GM19467 (cell line): Measurements from ENCODE around the gene CTIF.

Source experiments
- ATAC-seq: cut with Tn5 transposase; IDR thresholded peaks from one replicate; pipeline ENCODE4 v1.9.1; 2021; ENCODE audit warnings: mild to moderate bottlenecking, moderate library complexity; ENCODE audit not compliant: unreplicated experiment

The CTIF gene

GRCh38 chr18:48531908-48532307 lies 6.9 kb upstream of the CTIF start:
- no peak for ATAC-seq

- no peak for ATAC-seq
Measured at GRCh38 chr18:48533340-48534070, 5.3 kb upstream of the CTIF start.

- no peak for ATAC-seq
Measured at GRCh38 chr18:48534364-48534763, 4.5 kb upstream of the CTIF start.

DNA sequence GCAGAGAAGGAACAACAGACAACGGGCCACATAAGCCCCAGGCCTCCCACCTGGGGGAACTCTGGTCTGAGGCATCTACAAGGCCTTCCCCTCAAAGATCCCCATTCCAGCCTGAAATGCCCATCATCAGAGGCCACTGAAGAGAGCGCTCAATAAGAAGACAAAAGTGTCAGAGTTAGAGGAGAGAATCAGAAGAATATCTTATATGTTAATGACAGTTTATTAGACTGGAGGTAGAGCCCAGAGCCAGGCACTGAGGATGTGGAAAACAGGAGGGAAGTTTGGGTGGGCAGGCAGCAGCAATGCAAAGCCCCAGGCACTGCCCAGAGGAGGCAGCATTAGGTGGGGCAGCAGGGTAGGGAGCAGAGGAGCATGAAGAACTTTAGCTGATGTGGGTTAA lies 2.9 kb upstream of the CTIF start:
- no peak for ATAC-seq

GRCh38 chr18:48536516-48536915 lies 2.3 kb upstream of the CTIF start:
- ATAC-seq = no peak

DNA sequence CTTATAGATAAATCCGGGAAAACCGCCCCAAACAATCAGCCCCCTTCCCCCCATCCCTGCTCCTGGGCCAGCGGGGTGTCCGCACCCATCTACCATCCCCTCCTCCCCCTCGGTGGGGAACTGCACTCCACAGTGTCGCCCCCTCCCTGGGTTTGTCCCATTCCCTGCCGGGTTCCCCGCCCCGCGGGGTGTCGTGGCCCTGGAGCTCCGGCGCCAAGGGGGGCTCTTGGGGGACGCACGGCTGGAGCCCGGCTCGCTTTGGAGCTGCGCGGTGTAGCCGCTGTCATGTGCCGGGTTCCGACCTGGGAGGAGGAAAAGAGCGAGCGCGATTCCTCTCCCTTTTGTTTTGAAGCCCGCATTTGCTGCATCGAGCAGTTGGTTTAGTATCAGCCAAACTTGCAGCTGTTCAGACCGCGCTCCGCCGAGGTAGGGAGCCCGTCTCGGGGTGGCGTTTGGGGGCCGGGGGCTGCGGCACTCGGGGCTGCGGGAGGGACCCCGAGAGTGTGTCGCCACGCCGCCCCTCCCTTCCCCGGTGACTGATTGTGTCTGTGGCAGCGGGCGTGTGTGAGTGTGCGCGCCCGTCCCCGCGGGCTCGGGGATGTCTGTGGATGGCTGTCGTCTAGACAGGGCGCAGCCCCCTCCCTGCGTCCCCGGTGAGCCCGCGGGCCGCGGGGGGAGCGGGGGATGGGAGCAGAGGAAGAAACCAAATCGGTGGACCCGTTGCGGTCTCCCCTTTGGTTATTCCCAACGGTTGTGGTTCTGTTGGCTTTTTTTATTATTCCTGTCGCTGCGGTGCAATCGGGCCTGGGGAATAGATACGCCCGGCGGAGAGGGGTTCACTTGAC lies 797 bp downstream of the CTIF start:
- no peak for ATAC-seq

- ATAC-seq = peak; percentile 24
Measured at GRCh38 chr18:48540251-48541025, 1.6 kb downstream of the CTIF start.

GRCh38 chr18:48541026-48541746 lies 2.4 kb downstream of the CTIF start:
- ATAC-seq = peak; percentile 54

- ATAC-seq = no peak
Measured at GRCh38 chr18:48541747-48542400, 3.0 kb downstream of the CTIF start.

DNA sequence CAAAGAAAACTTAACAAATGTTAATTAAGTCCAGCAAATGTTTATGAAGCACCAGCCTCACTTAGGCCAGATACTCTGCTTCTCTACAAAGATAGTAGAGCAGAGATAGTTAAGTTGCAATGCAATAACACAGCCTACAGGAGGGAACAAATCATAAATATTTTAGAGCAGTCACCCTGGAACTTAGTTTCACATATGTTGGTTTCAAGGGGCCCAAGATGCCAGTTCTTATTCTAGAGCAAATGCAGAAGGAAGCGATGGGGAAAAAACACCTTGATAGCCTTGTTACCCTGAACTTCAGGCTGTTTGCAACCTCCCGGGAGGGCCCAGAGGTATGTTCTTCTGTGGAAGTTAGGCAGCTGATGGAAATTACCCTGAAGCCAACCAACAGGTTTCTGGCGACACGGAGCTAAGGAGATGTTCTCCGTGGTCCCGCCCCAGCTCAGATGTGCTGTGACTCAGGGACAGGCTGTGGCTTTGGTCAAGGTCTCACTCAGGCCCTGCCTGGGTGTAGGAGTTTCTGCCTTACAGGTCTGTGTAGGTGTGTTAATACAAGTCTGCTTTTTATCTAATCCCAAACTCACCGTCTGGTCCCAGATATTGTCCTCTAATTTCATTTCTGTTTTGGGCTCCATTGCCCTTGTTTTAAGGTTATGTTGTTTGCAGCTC lies 3.8 kb downstream of the CTIF start:
- ATAC-seq = no peak

GRCh38 chr18:48543228-48543627 lies 4.4 kb downstream of the CTIF start:
- ATAC-seq = no peak

DNA sequence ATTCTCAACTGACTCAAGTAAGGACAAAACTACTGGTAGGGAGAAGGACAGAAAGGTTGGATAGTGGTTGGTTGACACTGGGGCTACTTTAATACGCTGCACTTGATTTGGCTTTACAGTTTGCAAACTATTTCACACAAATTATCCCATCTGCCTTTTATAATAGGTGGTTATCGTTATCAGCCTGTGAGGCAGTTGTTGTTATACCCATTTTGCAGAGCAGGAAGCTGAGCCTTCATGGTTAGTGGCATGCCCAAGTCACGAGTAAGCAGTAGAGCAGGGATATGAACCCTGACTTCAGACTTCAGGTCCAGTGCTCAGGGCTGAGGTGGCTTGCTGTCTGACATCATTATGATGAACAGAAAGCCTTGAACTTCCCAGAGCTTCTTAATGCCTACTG lies 5.3 kb downstream of the CTIF start:
- no peak for ATAC-seq

GRCh38 chr18:48544661-48545415 lies 6.0 kb downstream of the CTIF start:
- ATAC-seq = no peak

DNA sequence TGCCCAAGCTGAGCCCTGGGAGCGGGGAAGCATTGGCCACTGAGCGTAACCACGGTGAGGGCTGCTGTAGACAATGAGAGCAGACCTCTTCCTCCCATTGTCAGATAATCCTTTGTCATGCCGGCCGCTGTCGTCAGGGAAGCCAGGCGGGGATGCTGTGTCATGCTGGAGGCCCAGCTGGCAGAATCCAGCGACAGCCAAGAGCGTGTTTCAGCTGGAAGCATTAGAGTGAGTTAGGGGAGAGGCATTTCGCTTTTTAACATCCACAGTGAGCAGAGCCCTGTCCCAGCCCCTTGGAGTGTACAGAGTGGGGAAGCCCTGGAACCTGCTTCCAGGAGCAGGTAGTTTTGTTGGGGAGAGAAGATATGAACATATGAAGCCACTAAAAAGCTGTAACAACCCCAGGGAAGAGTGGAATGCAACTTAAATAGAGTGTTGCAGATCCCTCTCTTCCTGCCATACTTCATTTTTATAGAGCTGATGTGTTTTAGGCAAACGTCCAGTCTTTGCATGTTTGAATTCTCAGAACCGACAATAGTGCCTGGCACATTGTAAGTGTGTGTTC lies 7.0 kb downstream of the CTIF start:
- ATAC-seq = no peak

DNA sequence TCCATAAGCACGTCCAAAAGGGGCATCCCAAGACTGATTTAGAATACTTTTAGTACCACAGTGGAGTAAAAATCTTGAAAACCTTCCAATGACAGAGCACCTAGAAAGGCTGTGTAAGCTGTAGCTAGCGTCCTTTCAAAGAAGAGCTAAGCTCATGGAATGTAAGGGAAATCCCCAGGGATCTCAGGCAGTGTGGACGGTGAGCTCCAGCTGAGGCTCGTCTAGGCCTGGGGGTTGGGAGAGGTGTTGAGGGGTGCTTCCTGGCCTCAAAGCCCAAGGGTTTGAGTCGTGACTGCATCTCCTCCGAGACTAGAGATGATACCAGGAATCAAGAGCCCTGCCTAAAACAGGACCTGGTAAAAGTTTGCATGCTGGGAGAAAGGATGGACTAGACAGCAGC lies 7.6 kb downstream of the CTIF start:
- ATAC-seq = no peak

DNA sequence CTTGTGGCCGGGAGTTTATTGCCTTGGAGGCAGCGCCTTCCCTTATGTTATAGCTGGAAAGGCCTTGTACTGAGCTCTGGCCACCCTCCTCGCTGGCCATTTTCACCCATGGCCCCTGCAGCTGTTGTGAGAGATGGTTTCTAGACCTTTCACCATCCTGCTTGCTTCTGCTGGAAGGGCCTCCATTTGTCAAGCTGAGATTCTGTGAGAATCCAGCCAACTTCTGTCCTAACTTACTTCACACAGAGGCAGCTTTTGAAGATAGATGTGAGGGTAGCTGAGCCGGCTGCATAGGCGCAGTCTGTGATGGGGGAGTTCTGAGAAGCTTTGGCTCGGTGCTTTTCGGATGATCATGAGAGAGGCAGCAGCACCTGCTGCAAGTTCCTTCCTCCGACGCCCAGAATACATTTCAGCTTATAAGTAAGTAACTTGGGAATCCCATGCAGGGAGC lies 8.7 kb downstream of the CTIF start:
- ATAC-seq = no peak

- no peak for ATAC-seq
Measured at GRCh38 chr18:48548011-48548771, 9.4 kb downstream of the CTIF start.

- no peak for ATAC-seq
Measured at GRCh38 chr18:48548921-48549320, 10.1 kb downstream of the CTIF start.
